K562 (cell line): ENCODE data around the gene MATCAP1. TPM values are rescaled to one million over a fixed set of nuclear protein-coding genes. Genes with fewer than 3 reads are reported as not detected.

Experiments used
- ATAC-seq: fragments of 200-7000 bp; cut with Tn5 transposase; 3 replicates; pipeline ENCODE4 v1.9.1; 2020; ENCODE audit warnings: moderate library complexity
- BruUV-seq: library from RNA; stranded (reverse); fragments of 400-500 nt; replicated peaks from 2 replicates; lab custom pipeline; 2021; lab: Mats Ljungman, UMichigan
- CTCF ChIA-PET: fragments of 300-600 bp; formaldehyde crosslinking; extraction: SDS; loops from one replicate; lab custom pipeline; 2021; ENCODE audit warnings: low intra/inter-chr PET ratio; lab: Yijun Ruan, JAX
- POLR2A ChIA-PET: fragments of 300-600, 350-650 bp; sonication (Branson Sonifier 250); formaldehyde crosslinking; extraction: SDS; loops from one replicate; lab custom pipeline; 2021; ENCODE audit warnings: antibody characterized with exemption, inconsistent platforms; lab: Yijun Ruan, JAX
- DNase-seq, 4 experiments: peaks; one replicate each; pipeline versions ENCODE4 v3.0.0 to v3.0.0-alpha.2; 2011 to 2018; ENCODE audit warnings: low spot score in 3 of 4, mixed read lengths in 3 of 4; ENCODE audit errors: extremely low read depth in 1 of 4
- FAIRE-seq: peaks from 2 replicates; lab custom pipeline; 2011; peaks lifted over from hg19 to GRCh38; lab: Jason Lieb, UNC
- H2AFZ ChIP-seq: 2 replicates; pipeline ENCODE4 v1.6.0; 2011; ENCODE audit warnings: low read depth, low read length, control low read depth, inconsistent platforms
- H3K27ac ChIP-seq: fragments of 200-600 bp; 3 replicates; pipeline ENCODE4 v1.8.0; 2011; ENCODE audit warnings: low read depth, mild to moderate bottlenecking, control low read depth, inconsistent platforms, low read length, moderate library complexity, mixed read lengths; ENCODE audit errors: extremely low read depth
- H3K27me3 ChIP-seq, 2 experiments: fragments of 300-600 bp in 1 of 2; 2 replicates in 1 of 2; 3 replicates in 1 of 2; pipeline versions ENCODE4 v1.6.0 to v1.8.0; 2011; ENCODE audit warnings: inconsistent platforms in 2 of 2, low read length in 2 of 2, mild to moderate bottlenecking in 1 of 2, mixed read lengths in 1 of 2, moderate library complexity in 1 of 2; ENCODE audit not compliant: control insufficient read depth in 2 of 2, insufficient read depth in 2 of 2
- H3K36me3 ChIP-seq: fragments of 300-600 bp; 3 replicates; pipeline ENCODE4 v1.8.0; 2011; ENCODE audit warnings: mild to moderate bottlenecking, low read length, inconsistent platforms; ENCODE audit not compliant: control insufficient read depth, insufficient read depth
- H3K4me1 ChIP-seq, 2 experiments: fragments of 200-600 bp in 1 of 2; replicated peaks in 1 of 2; 2 replicates in 1 of 2; 3 replicates in 1 of 2; pipeline versions ENCODE4 v1.5.1 to v1.8.0; 2011; ENCODE audit warnings: inconsistent platforms in 2 of 2, low read length in 2 of 2, mild to moderate bottlenecking in 1 of 2, mixed read lengths in 1 of 2, moderate library complexity in 1 of 2; ENCODE audit not compliant: control insufficient read depth in 2 of 2, insufficient read depth in 2 of 2
- H3K4me2 ChIP-seq: 2 replicates; pipeline ENCODE4 v1.6.1; 2011; ENCODE audit warnings: low read length, control low read depth, inconsistent platforms, mixed read lengths; ENCODE audit not compliant: insufficient read depth
- H3K4me3 ChIP-seq: fragments of 200-600 bp; sonication (generic), shearing (Covaris generic); 2 replicates; pipeline ENCODE4 v1.5.1; 2016; ENCODE audit warnings: control low read depth, inconsistent platforms
- H3K79me2 ChIP-seq: fragments of 200-600 bp; 3 replicates; pipeline ENCODE4 v1.8.0; 2011; ENCODE audit warnings: low read length, inconsistent platforms; ENCODE audit not compliant: control insufficient read depth, insufficient read depth
- H3K9ac ChIP-seq, 2 experiments: 2 replicates each; pipeline versions ENCODE4 v1.6.0 to v1.6.1; 2011; ENCODE audit warnings: low read depth in 2 of 2, low read length in 2 of 2, control low read depth in 1 of 2, inconsistent platforms in 1 of 2, mild to moderate bottlenecking in 1 of 2, mixed read lengths in 1 of 2; ENCODE audit not compliant: insufficient read depth in 1 of 2
- H3K9me1 ChIP-seq: one replicate; pipeline ENCODE4 v1.6.0; 2011; ENCODE audit warnings: inconsistent platforms, mild to moderate bottlenecking, low read length, moderate library complexity; ENCODE audit not compliant: control insufficient read depth, insufficient read depth
- H3K9me3 ChIP-seq: replicated peaks from 2 replicates; pipeline ENCODE4 v1.5.1; 2011; ENCODE audit warnings: low read depth, low read length, inconsistent platforms; ENCODE audit not compliant: control insufficient read depth, insufficient read depth
- H4K20me1 ChIP-seq: replicated peaks from 2 replicates; pipeline ENCODE4 v1.6.1; 2011; ENCODE audit warnings: low read length, inconsistent platforms, mixed read lengths; ENCODE audit not compliant: control insufficient read depth, insufficient read depth
- BMI1 ChIP-seq: fragments of 150-350 bp; IDR thresholded peaks from 2 replicates; pipeline ENCODE4 v1.6.1; 2014; ENCODE audit warnings: low read length
- CREB5 ChIP-seq: fragments of 250-450 bp; sonication (Bioruptor Pico); IDR thresholded peaks from 2 replicates; pipeline ENCODE4 v1.5.0; 2020; ENCODE audit warnings: mild to moderate bottlenecking
- ETV1 ChIP-seq: fragments of 450-650 bp; conservative IDR thresholded peaks from 2 replicates; pipeline ENCODE4 v1.6.1; 2016; ENCODE audit warnings: missing genetic modification characterization, control low read depth, low read depth, missing compliant biosample characterization
- GABPB2 ChIP-seq: fragments of 250-450 bp; sonication (Bioruptor Pico); conservative IDR thresholded peaks from 2 replicates; pipeline ENCODE4 v1.5.1; 2021; ENCODE audit warnings: mild to moderate bottlenecking
- HMBOX1 ChIP-seq: sonication (generic); IDR thresholded peaks from 2 replicates; pipeline ENCODE4 v1.6.1; 2016
- HNRNPH1 ChIP-seq: fragments of 200-400 bp; formaldehyde crosslinking; optimal IDR thresholded peaks from 2 replicates; pipeline ENCODE3; 2017; ENCODE audit warnings: low read depth, mild to moderate bottlenecking, low read length, moderate library complexity
- KDM1A ChIP-seq, 2 experiments: fragments of 450-650 bp; IDR thresholded peaks; 2 replicates each; pipeline ENCODE4 v1.6.1; 2016; ENCODE audit warnings: mild to moderate bottlenecking in 2 of 2
- KDM4B ChIP-seq, 2 experiments: fragments of 450-650 bp in 1 of 2; sonication (generic) in 1 of 2; IDR thresholded peaks; 2 replicates each; pipeline ENCODE4 v1.6.1; 2016 to 2017; ENCODE audit warnings: borderline replicate concordance in 2 of 2, antibody characterized with exemption in 1 of 2, low read depth in 1 of 2, mild to moderate bottlenecking in 1 of 2
- NR4A1 ChIP-seq, 2 experiments: fragments of 250-450 bp in 1 of 2; fragments of 450-650 bp in 1 of 2; sonication (Bioruptor Pico) in 1 of 2; IDR thresholded peaks; 2 replicates each; pipeline versions ENCODE4 v1.4.0 to v1.6.1; 2016 to 2020; ENCODE audit warnings: mild to moderate bottlenecking in 2 of 2, missing compliant biosample characterization in 1 of 2, missing genetic modification characterization in 1 of 2, moderate library complexity in 1 of 2
- RAD21 ChIP-seq, 2 experiments: fragments of 250-450 bp in 1 of 2; fragments of 450-650 bp in 1 of 2; sonication (Bioruptor Pico) in 1 of 2; formaldehyde crosslinking in 1 of 2; IDR thresholded peaks in 1 of 2; conservative IDR thresholded peaks in 1 of 2; 2 replicates each; pipeline versions ENCODE4 v1.4.0 to v1.8.0; 2020 to 2022; ENCODE audit warnings: mild to moderate bottlenecking in 2 of 2, moderate library complexity in 1 of 2
- SETDB1 ChIP-seq: IDR thresholded peaks from one replicate; pipeline ENCODE4 v1.6.1; 2012; ENCODE audit warnings: low read length, control low read depth, inconsistent platforms
- SIX5 ChIP-seq, 2 experiments: IDR thresholded peaks; 2 replicates each; pipeline ENCODE4 v1.6.1; 2011; ENCODE audit warnings: low read length in 2 of 2, borderline replicate concordance in 1 of 2, low read depth in 1 of 2, mild to moderate bottlenecking in 1 of 2, moderate library complexity in 1 of 2; ENCODE audit not compliant: insufficient read depth in 1 of 2
- ZNF384 ChIP-seq: IDR thresholded peaks from 2 replicates; pipeline ENCODE4 v1.6.1; 2012; ENCODE audit warnings: low read depth, low read length, improper control_type of control experiment
- ZNF778 ChIP-seq: fragments of 450-650 bp; formaldehyde crosslinking; IDR thresholded peaks from 2 replicates; pipeline ENCODE4 v1.4.0; 2020; ENCODE audit warnings: mild to moderate bottlenecking, moderate library complexity
- WGBS: fragments of 100-300 bp; shearing (Covaris generic); methylation state at CpG from one replicate; pipeline ENCODE4 v1.1.6; 2016; ENCODE audit warnings: low coverage, mixed read lengths; ENCODE audit not compliant: insufficient coverage; ENCODE audit errors: missing lambda C conversion rate; 5-methylcytosine and 5-hydroxymethylcytosine counted together
- in situ Hi-C: fragments of 300-500 bp; cut with MboI; formaldehyde crosslinking; loops from 4 replicates; pipeline ENCODE4 v1.15.0; 2018; ENCODE audit warnings: inconsistent platforms, mixed read lengths
- intact Hi-C: fragments of 100-400 bp; cut with micrococcal nuclease; formaldehyde crosslinking; loops from 2 replicates; pipeline ENCODE4 v1.14.2; 2022
- polyA plus RNA-seq, 8 experiments: library from polyadenylated mRNA; depleted of rRNA in 4 of 8; stranded (reverse) in 5 of 8; unstranded in 3 of 8; fragments of >200 nt; fragmentation: Nextera tagmentation in 2 of 8; fragmentation: Illumina TruSeq in 1 of 8; extraction: Ambion mirVana in 2 of 8; extraction: Trizol in 1 of 8; gene quantifications; 2 replicates each; pipeline versions ENCODE4 v1.2.1 to v1.2.3, GENCODE V29; 2011 to 2014; ENCODE audit warnings: inconsistent platforms in 1 of 8, missing spikeins in 1 of 8
- total RNA-seq, 7 experiments: library from RNA; depleted of rRNA in 6 of 7; stranded (reverse); fragments of >200 nt in 6 of 7; fragmentation: Illumina TruSeq in 2 of 7; extraction: Trizol in 2 of 7; gene quantifications; 2 replicates each; pipeline versions ENCODE4 v1.2.1 to v1.2.3, GENCODE V29; 2011 to 2021; ENCODE audit warnings: low replicate concordance in 1 of 7
- TF ChIP-seq, protein P1 (sequence below): IDR thresholded peaks from 2 replicates; pipeline ENCODE4 v1.6.1; 2011; ENCODE audit warnings: borderline replicate concordance, low read depth, mild to moderate bottlenecking, moderate library complexity, low read length; ENCODE audit not compliant: insufficient read depth, poor library complexity, severe bottlenecking

MATCAP1 gene
- total and polyA plus RNA-seq, 9 of the 15 experiments (the other 6 are each of a cell fraction or from before 2014, with no cell fraction given): 3.4 to 20.5 (median 10.3) TPM

GRCh38 chr16:67180166-67180565, 3.6 kb downstream of the MATCAP1 start (continued):
- TF ChIP-seq NR4A1 (CRISPR knock-in tag; IDR thresholded peaks at IDR 0.05): no peak
- no peak for TF ChIP-seq NR4A1 (tag; IDR thresholded peaks at IDR 0.05)
- TF ChIP-seq HNRNPH1: no peak
- no peak for TF ChIP-seq ZNF384
- TF ChIP-seq BMI1: no peak

- WGBS: 78% methylated on average over 13 of the region's 13 CpGs
- H3K4me2 ChIP-seq: no peak overlapping the region
- no TSS peak for BruUV-seq
- FAIRE-seq (no peak), DNase-seq (peak in 1 of 4 experiments; percentile 44), ATAC-seq (no peak)
- H3K4me3 ChIP-seq: no peak overlapping the region
- no peak overlapping the region for H2AFZ ChIP-seq
- in situ Hi-C loops (no loop called here), intact Hi-C loops (loop anchor here (10.0 kb wide), 2 partner anchors 165 to 225 kb away; no protein-coding TSS in a partner anchor)
- H3K4me1 ChIP-seq: peaks cover 10 to 48% of the 10 kb centered on the region in 2 experiments
- H3K9me1 ChIP-seq: no peaks in the 10 kb centered on the region
- H3K9ac ChIP-seq: peak overlapping the region in 1 of 2 experiments; percentile 17; a peak in 1 of 4 replicates
- ChIA-PET CTCF (no interaction called here), POLR2A (no interaction called here)
- H4K20me1 ChIP-seq: no peaks in the 10 kb centered on the region
- no peaks in the 10 kb centered on the region for H3K9me3 ChIP-seq
- H3K36me3 ChIP-seq: no peaks in the 10 kb centered on the region
- peaks cover 14% of the 10 kb centered on the region for H3K79me2 ChIP-seq
- H3K27me3 ChIP-seq: no peaks in the 10 kb centered on the region
- no peak overlapping the region for H3K27ac ChIP-seq
- TF ChIP-seq ETV1 (tag) (no peak), KDM4B (IDR thresholded peaks at IDR 0.05; ENCODE audit: borderline replicate concordance in 2 of 2, low read depth in 1 of 2) (no peak), ZNF778 (CRISPR knock-in tag) (no peak), SETDB1 (no peak), HMBOX1 (no peak), RAD21 (CRISPR knock-in tag; conservative IDR thresholded peaks at IDR 0.05 in 1 of 2, IDR thresholded peaks at IDR 0.05 in 1 of 2) (peak in 1 of 2 experiments; percentile 40; a peak in 1 of 4 replicates), GABPB2 (no peak), KDM1A (IDR thresholded peaks at IDR 0.05) (no peak), SIX5 (IDR thresholded peaks at IDR 0.05; ENCODE audit: borderline replicate concordance in 1 of 2, insufficient read depth in 1 of 2, low read depth in 1 of 2, low read length in 2 of 2) (no peak), CREB5 (no peak)
- TF ChIP-seq, protein P1, sequence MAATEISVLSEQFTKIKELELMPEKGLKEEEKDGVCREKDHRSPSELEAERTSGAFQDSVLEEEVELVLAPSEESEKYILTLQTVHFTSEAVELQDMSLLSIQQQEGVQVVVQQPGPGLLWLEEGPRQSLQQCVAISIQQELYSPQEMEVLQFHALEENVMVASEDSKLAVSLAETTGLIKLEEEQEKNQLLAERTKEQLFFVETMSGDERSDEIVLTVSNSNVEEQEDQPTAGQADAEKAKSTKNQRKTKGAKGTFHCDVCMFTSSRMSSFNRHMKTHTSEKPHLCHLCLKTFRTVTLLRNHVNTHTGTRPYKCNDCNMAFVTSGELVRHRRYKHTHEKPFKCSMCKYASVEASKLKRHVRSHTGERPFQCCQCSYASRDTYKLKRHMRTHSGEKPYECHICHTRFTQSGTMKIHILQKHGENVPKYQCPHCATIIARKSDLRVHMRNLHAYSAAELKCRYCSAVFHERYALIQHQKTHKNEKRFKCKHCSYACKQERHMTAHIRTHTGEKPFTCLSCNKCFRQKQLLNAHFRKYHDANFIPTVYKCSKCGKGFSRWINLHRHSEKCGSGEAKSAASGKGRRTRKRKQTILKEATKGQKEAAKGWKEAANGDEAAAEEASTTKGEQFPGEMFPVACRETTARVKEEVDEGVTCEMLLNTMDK: peak; percentile 3
Measured at GRCh38 chr16:67179421-67180080, 4.2 kb downstream of the MATCAP1 start.
